Left cardiac atrium (tissue), 4 donors: ENCODE results near the gene PDK2. TPM values are rescaled to one million over a fixed set of nuclear protein-coding genes. Genes with fewer than 3 reads are reported as not detected.

Experiments
- ATAC-seq, 2 donors: fragments of 200-7000 bp; cut with Tn5 transposase; one replicate each; pipeline ENCODE4 v1.9.1; 2020; ENCODE audit warnings: mild to moderate bottlenecking in 2 of 2, moderate library complexity in 2 of 2
- DNase-seq: peaks from one replicate; pipeline ENCODE4 v3.0.0-alpha.2; 2020
- intact Hi-C, 2 donors: fragments of 100-400 bp; cut with DNase I; formaldehyde crosslinking; loops; one replicate each; pipeline versions ENCODE4 v1.14.1 to v1.15.1; 2022 to 2023
- long read RNA-seq: library from polyadenylated mRNA; unstranded; transcript quantifications from one replicate; pipeline ENCODE4 v2.0.0, GENCODE V29; 2021
- total RNA-seq, 2 donors: library from RNA; stranded (reverse); fragmentation: NEBNext Ultra II Directional; extraction: Animal tissue kit (Norgen Biotek cat#: 25700); gene quantifications; one replicate each; pipeline ENCODE4 v1.2.1, GENCODE V29; 2021
- donor health status: DM: no; HTN: yes; CAD: no.
- donor health status: DM: no; HTN: yes; CAD: no; lungs with severe emphysema.
- donor health status: DM: yes; HTN: yes; CAD: no.
- donor health status: Dilated cardiomyopathy.

PDK2 gene
- total RNA-seq, result 100 to 1,000 TPM; 156 to 203 TPM
- long read RNA-seq, transcript PDK2-203 (11 exons, 3,440 nt), result major isoform, 340 of 386 reads
- long read RNA-seq, partial matches to known transcripts, result 14 of 386 reads
- long read RNA-seq, other reads (novel, unspliced or antisense), result 26 of 386 reads

GRCh38 chr17:50094753-50095619, at the start of gene PDK2:
Gene PDK2, plus strand, starts transcription at chr17:50095351. Its CDS starts 85 bp downstream, at chr17:50095436.
- DNase-seq, result peak; percentile 97
- ATAC-seq, result peak; percentile 93 to 95
- intact Hi-C loops, result loop anchor here (5.0 kb wide), 2 partner anchors 38 to 202 kb away; partner anchors contain the start of gene ITGA3 (in 1 of the 2)

- ATAC-seq, result no peak
Observed at GRCh38 chr17:50046179-50046578, 49.0 kb upstream of the PDK2 start.

DNA sequence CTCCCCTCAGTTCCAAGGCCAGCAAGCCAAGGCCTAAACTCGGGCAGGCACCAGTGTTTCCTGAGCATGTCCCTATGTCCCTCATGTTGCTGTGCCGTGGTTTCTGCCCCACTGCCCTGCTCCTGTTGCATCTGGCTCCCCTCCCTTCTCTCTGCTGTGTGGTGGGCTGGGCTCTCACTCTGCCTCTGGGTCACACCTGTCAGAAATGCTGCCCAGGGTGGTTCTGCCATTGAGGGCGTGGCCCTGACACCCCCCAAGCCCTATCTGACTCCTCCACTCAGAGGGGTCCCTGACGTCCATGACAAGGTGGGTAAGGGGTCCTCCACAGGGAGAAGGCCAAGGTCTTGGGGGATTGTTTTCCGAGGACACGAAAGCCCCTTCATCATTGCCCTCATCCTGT, 48.5 kb upstream of the PDK2 start:
- ATAC-seq (no peak), DNase-seq (no peak)
- intact Hi-C loops, result no loop called here

More at GRCh38 chr17:50046179-50046578, 49.0 kb upstream of the PDK2 start:
- DNase-seq, result no peak
- intact Hi-C loops, result no loop called here

GRCh38 chr17:50047083-50047482, 48.1 kb upstream of the PDK2 start:
- no peak for ATAC-seq
- intact Hi-C loops, result no loop called here
- no peak for DNase-seq

DNA sequence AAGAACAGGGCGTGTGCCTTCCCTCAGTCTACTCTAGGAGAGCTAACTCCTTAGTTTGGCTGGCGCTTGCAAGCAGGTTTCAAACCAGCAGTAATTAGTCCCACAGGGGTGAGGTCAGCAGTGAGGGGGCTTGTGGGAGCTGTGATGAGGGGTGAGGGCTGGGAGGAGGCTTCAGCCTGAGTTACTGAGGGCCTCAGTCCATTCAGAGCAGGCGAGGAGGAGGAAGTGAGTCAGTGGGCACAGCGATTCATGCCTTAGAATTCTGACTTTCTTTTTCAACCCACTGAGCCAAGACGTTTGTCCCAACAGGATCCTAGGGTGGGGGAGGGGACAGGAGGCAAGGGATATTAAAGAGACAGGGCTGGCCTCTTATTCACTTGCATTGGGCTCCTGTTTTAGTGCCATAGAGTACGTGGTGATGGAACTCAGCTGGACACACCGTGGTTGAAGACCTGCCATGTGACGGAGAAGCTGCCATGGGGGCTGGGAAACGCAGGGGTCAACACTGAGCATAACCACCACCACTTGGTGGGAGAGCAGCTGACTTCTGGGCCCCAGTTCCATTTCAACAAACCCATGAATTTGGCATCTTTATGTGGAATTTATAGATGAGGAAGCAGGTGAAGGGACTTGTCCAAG, 47.5 kb upstream of the PDK2 start:
- intact Hi-C loops, result no loop called here
- DNase-seq (no peak), ATAC-seq (peak in 1 of 2 donors; percentile 28)

- intact Hi-C loops, result no loop called here
- ATAC-seq (no peak), DNase-seq (no peak)
Observed at GRCh38 chr17:50048146-50048720, 46.9 kb upstream of the PDK2 start.

DNA sequence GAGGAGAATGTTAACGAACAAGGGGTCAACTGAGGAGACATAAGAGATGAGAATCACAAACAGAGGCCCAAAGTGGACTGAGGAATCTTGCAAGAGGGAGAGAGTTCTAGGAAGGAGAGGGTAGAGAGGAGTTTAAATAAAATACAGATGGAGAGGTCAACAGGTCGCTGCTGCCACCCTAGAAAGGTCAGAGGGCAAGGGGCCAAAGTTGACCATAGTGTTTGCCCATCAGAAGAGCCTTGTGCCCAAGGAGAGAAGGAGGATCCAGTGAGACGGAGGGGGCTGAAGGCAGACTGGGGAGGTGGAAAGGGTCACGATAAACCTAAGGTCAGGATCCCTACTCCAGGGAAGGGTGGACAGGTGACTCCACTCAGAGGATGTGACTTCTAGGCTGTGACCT, 46.2 kb upstream of the PDK2 start:
- DNase-seq, result no peak
- intact Hi-C loops, result no loop called here
- ATAC-seq, result no peak

DNA sequence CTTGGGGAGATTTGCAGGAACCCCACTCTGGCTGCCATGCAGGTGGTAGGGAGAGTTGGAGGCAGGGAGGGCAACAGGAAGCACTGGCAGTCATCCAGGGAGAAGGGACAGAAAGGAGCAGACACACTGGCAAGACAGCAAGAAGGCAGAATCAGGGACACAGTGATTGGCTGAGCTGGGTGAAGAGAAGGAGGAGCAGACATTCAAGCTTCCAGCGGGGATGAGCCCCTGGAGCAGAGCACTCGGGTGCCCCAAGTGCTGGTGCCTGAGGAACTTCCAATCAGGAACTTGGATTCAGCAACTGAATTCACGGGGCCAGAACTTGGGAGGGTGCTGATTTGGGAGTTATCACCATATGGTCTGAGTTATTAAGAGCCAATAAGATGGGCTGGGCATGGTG, 45.5 kb upstream of the PDK2 start:
- intact Hi-C loops, result no loop called here
- no peak for DNase-seq
- no peak for ATAC-seq

DNA sequence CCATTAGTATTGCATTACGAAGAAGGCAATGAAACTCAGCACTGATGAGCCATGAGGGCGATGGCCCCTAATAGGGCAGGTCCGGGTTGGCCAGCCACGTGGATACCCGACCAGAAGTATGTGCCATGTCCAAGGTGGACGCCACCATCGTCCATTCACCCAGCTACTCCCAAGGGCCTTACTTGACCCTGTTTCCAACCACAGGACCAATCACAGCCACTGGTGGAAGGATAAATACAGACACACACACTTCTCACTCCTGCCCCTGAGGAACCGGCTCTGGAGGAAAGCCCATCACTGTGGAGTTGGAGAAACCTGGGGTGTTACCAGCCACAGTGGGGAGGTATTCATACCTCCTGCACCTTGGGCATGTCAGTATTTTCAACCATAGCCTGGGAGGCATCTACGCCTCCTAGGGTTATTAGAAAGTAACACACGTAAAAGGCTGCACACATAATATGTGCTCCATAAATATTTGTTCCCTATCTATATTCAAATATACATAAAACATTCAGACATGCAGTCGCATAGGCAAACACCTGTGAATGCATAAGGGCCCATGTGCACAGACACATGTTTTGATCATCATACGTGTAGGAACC, 44.6 kb upstream of the PDK2 start:
- ATAC-seq (no peak), DNase-seq (no peak)
- intact Hi-C loops, result no loop called here

GRCh38 chr17:50051082-50051576, 44.0 kb upstream of the PDK2 start:
- intact Hi-C loops, result no loop called here
- no peak for ATAC-seq
- DNase-seq, result no peak

DNA sequence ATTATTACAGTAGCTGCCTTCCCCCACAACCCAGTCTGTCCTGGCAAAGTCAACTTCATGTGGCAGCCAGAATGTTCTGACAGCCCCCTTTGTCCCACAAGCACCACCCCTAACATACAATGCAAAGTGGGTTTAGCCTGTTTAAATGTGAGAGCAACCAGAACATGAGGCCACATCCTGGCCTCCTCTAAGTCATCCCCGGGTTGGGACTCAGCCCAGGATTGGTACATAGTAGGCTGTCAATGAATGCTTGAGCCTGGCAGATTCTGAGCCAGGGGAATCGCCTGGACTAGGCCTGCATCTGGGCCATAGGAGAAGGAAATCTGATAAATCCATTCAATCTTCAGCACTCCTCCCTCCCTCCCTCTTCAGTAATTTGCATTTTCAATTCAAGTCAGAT, 43.5 kb upstream of the PDK2 start:
- DNase-seq (no peak), ATAC-seq (no peak)
- intact Hi-C loops, result no loop called here

- DNase-seq, result no peak
- ATAC-seq, result no peak
- intact Hi-C loops, result no loop called here
Observed at GRCh38 chr17:50052241-50052796, 42.8 kb upstream of the PDK2 start.

- ATAC-seq, result peak; percentile 6 to 7
- peak; percentile 77 for DNase-seq
- intact Hi-C loops, result no loop called here
Observed at GRCh38 chr17:50052822-50053653, 42.1 kb upstream of the PDK2 start.

DNA sequence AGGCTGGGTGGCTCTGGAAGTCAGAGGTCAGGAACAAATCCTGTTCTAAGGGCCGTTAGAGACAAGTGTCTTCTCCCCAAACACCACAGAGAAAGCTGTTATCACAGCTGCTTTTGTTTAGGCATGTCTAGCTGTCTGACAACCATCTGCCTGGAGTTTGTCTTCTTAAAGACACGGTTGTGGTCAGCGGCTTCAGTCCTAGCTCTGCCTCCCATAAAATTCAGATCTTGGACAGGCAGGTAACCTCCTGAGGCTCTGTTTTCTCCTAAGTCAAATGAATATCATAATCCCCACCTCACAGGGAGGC, 41.5 kb upstream of the PDK2 start:
- DNase-seq (no peak), ATAC-seq (no peak)
- intact Hi-C loops, result no loop called here

DNA sequence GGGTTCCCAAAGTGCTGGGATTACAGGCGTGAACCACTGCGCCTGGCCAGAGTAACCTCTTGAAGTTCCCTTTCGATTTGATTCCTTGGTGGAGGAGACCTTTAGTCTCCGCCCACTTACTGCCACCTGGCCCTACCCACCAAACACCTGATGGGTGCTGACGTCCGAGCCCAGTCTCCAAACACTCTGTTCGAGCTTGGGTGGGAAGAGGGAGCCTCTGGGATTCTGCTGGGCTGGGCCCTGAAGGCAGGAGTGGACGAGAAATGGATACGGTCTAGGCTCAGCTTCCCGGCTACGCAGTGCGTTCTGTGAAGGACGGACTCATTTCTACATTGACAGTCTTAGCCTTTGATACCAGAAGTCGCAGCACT, 40.1 kb upstream of the PDK2 start:
- ATAC-seq (peak; percentile 9 to 10), DNase-seq (no peak)
- intact Hi-C loops, result loop anchor here in 1 of 2 donors (5.0 kb wide), 1 partner anchor 37 kb away; no protein-coding TSS in a partner anchor

GRCh38 chr17:50055426-50056216, 39.5 kb upstream of the PDK2 start, which contains the start of gene ITGA3:
Gene ITGA3, plus strand, starts transcription at chr17:50056110. Its CDS starts 330 bp downstream, at chr17:50056440.
- intact Hi-C loops, result loop anchor here in 1 of 2 donors (5.0 kb wide), 1 partner anchor 37 kb away; no protein-coding TSS in a partner anchor
- DNase-seq (peak; percentile 86), ATAC-seq (peak; percentile 74 to 79)

- intact Hi-C loops, result loop anchor here in 1 of 2 donors (5.0 kb wide), 1 partner anchor 36 kb away; no protein-coding TSS in a partner anchor
- DNase-seq (peak; percentile 70), ATAC-seq (peak; percentile 38 to 49)
Observed at GRCh38 chr17:50056217-50056960, 38.8 kb upstream of the PDK2 start.
